Neural progenitor cell (in vitro differentiated cells): ENCODE data around the gene HYI. TPM values are rescaled to one million over a fixed set of nuclear protein-coding genes. Genes with fewer than 3 reads are reported as not detected.

Experiments used
- DNase-seq: peaks from one replicate; pipeline ENCODE4 v3.0.0-alpha.2; 2016; ENCODE audit warnings: low spot score
- H2AFZ ChIP-seq: fragments of 200-600 bp; sonication (generic); replicated peaks from 2 replicates; pipeline ENCODE4 v1.6.1; 2016; ENCODE audit warnings: antibody characterized with exemption
- H3F3A ChIP-seq: fragments of 200-600 bp; sonication (generic); 2 replicates; pipeline ENCODE4 v1.6.1; 2016; ENCODE audit warnings: antibody characterized with exemption, low read depth
- H3K27ac ChIP-seq: fragments of 200-600 bp; sonication (generic); 2 replicates; pipeline ENCODE4 v1.5.1; 2016; ENCODE audit warnings: mild to moderate bottlenecking
- H3K27me3 ChIP-seq: fragments of 200-600 bp; sonication (generic); 2 replicates; pipeline ENCODE4 v1.6.1; 2016; ENCODE audit warnings: mild to moderate bottlenecking, moderate library complexity
- H3K36me3 ChIP-seq: fragments of 200-600 bp; sonication (generic); 2 replicates; pipeline ENCODE4 v1.5.1; 2016
- H3K4me1 ChIP-seq: fragments of 200-600 bp; sonication (generic); 2 replicates; pipeline ENCODE4 v1.6.1; 2016; ENCODE audit warnings: mixed run types
- H3K4me2 ChIP-seq: fragments of 200-600 bp; sonication (generic); 2 replicates; pipeline ENCODE4 v1.6.1; 2016
- H3K4me3 ChIP-seq: fragments of 200-600 bp; sonication (generic); 2 replicates; pipeline ENCODE4 v1.5.1; 2016
- H3K79me2 ChIP-seq: fragments of 200-600 bp; sonication (generic); 2 replicates; pipeline ENCODE4 v1.6.1; 2016; ENCODE audit warnings: low read depth
- H3K9ac ChIP-seq: fragments of 200-600 bp; sonication (generic); 2 replicates; pipeline ENCODE4 v1.6.1; 2016
- H3K9me3 ChIP-seq: fragments of 200-600 bp; sonication (generic); 2 replicates; pipeline ENCODE4 v1.5.1; 2016; ENCODE audit warnings: low read depth
- H4K20me1 ChIP-seq: fragments of 200-600 bp; sonication (generic); 2 replicates; pipeline ENCODE4 v1.6.1; 2016; ENCODE audit warnings: low read depth
- H3K27ac Mint-ChIP-seq: 3 replicates; pipeline ENCODE4 v1.8.0; 2021; ENCODE audit warnings: mixed read lengths
- H3K27me3 Mint-ChIP-seq: 2 replicates; pipeline ENCODE4 v1.8.0; 2022; ENCODE audit warnings: low read depth, mild to moderate bottlenecking, inconsistent platforms, moderate library complexity, mixed read lengths; ENCODE audit not compliant: insufficient read depth
- H3K36me3 Mint-ChIP-seq: 3 replicates; pipeline ENCODE4 v1.8.0; 2021; ENCODE audit warnings: mixed read lengths
- H3K4me1 Mint-ChIP-seq: 3 replicates; pipeline ENCODE4 v1.8.0; 2021; ENCODE audit warnings: mixed read lengths
- H3K4me3 Mint-ChIP-seq: 3 replicates; pipeline ENCODE4 v1.8.0; 2021; ENCODE audit warnings: mild to moderate bottlenecking, moderate library complexity, mixed read lengths
- H3K9me3 Mint-ChIP-seq: 3 replicates; pipeline ENCODE4 v1.8.0; 2020; ENCODE audit warnings: mixed read lengths
- CTCF ChIP-seq: fragments of 200-600 bp; sonication (generic); IDR thresholded peaks from 2 replicates; pipeline ENCODE4 v1.5.1; 2017; ENCODE audit warnings: antibody characterized with exemption, mild to moderate bottlenecking
- EZH2 ChIP-seq: fragments of 200-600 bp; sonication (generic); IDR thresholded peaks from 2 replicates; pipeline ENCODE4 v1.6.1; 2017; ENCODE audit warnings: antibody characterized with exemption, mild to moderate bottlenecking, moderate library complexity
- EZH2phosphoT487 ChIP-seq: fragments of 200-600 bp; sonication (generic); IDR thresholded peaks from 2 replicates; pipeline ENCODE4 v1.6.1; 2017; ENCODE audit warnings: antibody characterized with exemption
- total RNA-seq: library from RNA; depleted of rRNA; stranded (reverse); fragments of >200 nt; gene quantifications from 2 replicates; pipeline ENCODE4 v1.2.3, GENCODE V29; 2015; ENCODE audit warnings: low replicate concordance

HYI gene
- total RNA-seq, 1 donor from 2014 or later: 10.3 TPM

GRCh38 chr1:43410571-43410970 lies 43.2 kb downstream of the HYI start:
- H3K4me2 ChIP-seq: no peak overlapping the region
- no peak for DNase-seq
- no peaks in the 10 kb centered on the region for H3K27me3 ChIP-seq
- TF ChIP-seq CTCF (no peak), EZH2phosphoT487 (no peak), EZH2 (no peak)
- no peak overlapping the region for H3K27ac ChIP-seq
- peaks cover 26% of the 10 kb centered on the region for H3K36me3 Mint-ChIP-seq
- no peaks in the 10 kb centered on the region for H3K27me3 Mint-ChIP-seq
- H3K79me2 ChIP-seq: no peaks in the 10 kb centered on the region
- no peak overlapping the region for H3K4me3 ChIP-seq
- no peaks in the 10 kb centered on the region for H3K4me1 ChIP-seq
- no peak overlapping the region for H3K27ac Mint-ChIP-seq
- H3K4me1 Mint-ChIP-seq: no peaks in the 10 kb centered on the region
- no peaks in the 10 kb centered on the region for H3F3A ChIP-seq
- H3K9me3 ChIP-seq: no peaks in the 10 kb centered on the region
- no peaks in the 10 kb centered on the region for H4K20me1 ChIP-seq
- H3K4me3 Mint-ChIP-seq: no peak overlapping the region
- no peak overlapping the region for H3K9ac ChIP-seq
- no peak overlapping the region for H2AFZ ChIP-seq
- no peaks in the 10 kb centered on the region for H3K36me3 ChIP-seq
- H3K9me3 Mint-ChIP-seq: no peaks in the 10 kb centered on the region

GRCh38 chr1:43405876-43406234 lies 47.9 kb downstream of the HYI start:
- DNase-seq: no peak
- Histone ChIP-seq H3K9me3 (no peaks in the 10 kb centered on the region), H3K9ac (no peak overlapping the region), H3K4me1 (no peaks in the 10 kb centered on the region), H2AFZ (no peak overlapping the region), H3K27me3 (no peaks in the 10 kb centered on the region), H3K27ac (no peak overlapping the region), H3K4me2 (no peak overlapping the region), H3K36me3 (no peaks in the 10 kb centered on the region), H3K4me3 (no peak overlapping the region), H4K20me1 (no peaks in the 10 kb centered on the region), H3K79me2 (no peaks in the 10 kb centered on the region), H3F3A (no peaks in the 10 kb centered on the region)
- Mint-ChIP-seq H3K4me1 (no peaks in the 10 kb centered on the region), H3K27me3 (no peaks in the 10 kb centered on the region), H3K4me3 (no peak overlapping the region), H3K27ac (no peak overlapping the region), H3K36me3 (peaks cover 41% of the 10 kb centered on the region), H3K9me3 (no peaks in the 10 kb centered on the region)
- no peak for TF ChIP-seq EZH2phosphoT487
- TF ChIP-seq CTCF: no peak
- TF ChIP-seq EZH2: no peak

GRCh38 chr1:43405219-43405875 lies 48.4 kb downstream of the HYI start:
- Mint-ChIP-seq H3K9me3 (no peaks in the 10 kb centered on the region), H3K4me3 (no peak overlapping the region), H3K4me1 (no peaks in the 10 kb centered on the region), H3K36me3 (peaks cover 39% of the 10 kb centered on the region), H3K27me3 (no peaks in the 10 kb centered on the region), H3K27ac (no peak overlapping the region)
- no peak overlapping the region for H3K4me2 ChIP-seq
- no peaks in the 10 kb centered on the region for H4K20me1 ChIP-seq
- no peaks in the 10 kb centered on the region for H3F3A ChIP-seq
- TF ChIP-seq CTCF: no peak
- TF ChIP-seq EZH2phosphoT487: no peak
- TF ChIP-seq EZH2: no peak
- H3K79me2 ChIP-seq: no peaks in the 10 kb centered on the region
- no peak overlapping the region for H2AFZ ChIP-seq
- no peaks in the 10 kb centered on the region for H3K4me1 ChIP-seq
- no peak overlapping the region for H3K4me3 ChIP-seq
- no peak overlapping the region for H3K27ac ChIP-seq
- no peaks in the 10 kb centered on the region for H3K27me3 ChIP-seq
- H3K36me3 ChIP-seq: no peaks in the 10 kb centered on the region
- H3K9me3 ChIP-seq: no peaks in the 10 kb centered on the region
- H3K9ac ChIP-seq: no peak overlapping the region
- DNase-seq: no peak
